ENCODE measurements around the gene MAPK11.
"Not testable (repeated sequence)": the region's sequence is repeated elsewhere in the genome, so short reads cannot be mapped to it uniquely, and the experiment has no call there.

The MAPK11 gene

GRCh38 chr22:50278956-50279619 is 8.9 kb upstream of the MAPK11 start:
- DNase-seq, result no peak

DNA sequence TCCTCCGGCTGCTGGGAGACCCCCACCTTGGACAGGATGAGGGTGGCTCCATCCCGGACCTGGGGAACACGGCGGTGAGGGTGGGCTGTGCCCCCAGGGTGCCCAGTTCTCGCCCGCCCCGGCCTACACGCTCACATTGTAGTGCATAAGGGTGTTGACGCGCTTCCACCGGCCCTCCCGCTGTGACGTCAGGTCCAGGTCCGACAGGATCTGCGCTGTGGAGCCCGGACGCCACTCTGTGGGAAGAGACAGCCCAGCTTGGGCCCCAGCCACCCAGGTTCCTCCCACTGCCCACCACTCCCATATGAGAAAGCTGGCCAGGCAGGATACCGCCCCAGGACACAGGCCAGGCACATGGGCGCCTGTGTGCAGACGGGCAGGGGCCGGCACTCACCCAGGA is 8.3 kb upstream of the MAPK11 start:
- no peak for DNase-seq

DNA sequence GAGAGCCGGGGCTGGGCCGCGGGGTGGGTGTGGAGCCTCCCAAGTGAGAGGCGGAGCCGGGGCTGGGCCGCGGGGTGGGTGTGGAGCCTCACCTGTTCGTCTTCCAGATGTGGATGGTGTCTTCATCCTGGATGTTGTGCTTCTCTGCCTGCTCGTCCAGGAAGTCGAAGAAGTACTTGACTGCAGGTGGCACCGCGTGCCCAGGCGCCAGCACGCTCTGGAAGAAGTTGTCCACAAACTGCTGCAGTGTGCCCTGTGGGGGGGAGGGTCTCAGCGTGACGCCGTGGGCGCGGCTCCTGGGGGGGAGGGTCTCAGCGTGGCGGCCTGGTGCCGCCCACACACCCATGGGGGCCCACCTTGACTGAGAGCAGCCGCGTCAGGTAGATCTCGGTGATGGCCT is 7.6 kb upstream of the MAPK11 start:
- DNase-seq, result no peak

GRCh38 chr22:50276143-50276542 is 6.0 kb upstream of the MAPK11 start:
- peak in 55 of 56 donors; percentile 29 to 94 (median 82) for DNase-seq

- peak in 3 of 56 donors; percentile 22 to 37 (median 24) for DNase-seq
Measured at GRCh38 chr22:50275181-50276055, 5.2 kb upstream of the MAPK11 start.

DNA sequence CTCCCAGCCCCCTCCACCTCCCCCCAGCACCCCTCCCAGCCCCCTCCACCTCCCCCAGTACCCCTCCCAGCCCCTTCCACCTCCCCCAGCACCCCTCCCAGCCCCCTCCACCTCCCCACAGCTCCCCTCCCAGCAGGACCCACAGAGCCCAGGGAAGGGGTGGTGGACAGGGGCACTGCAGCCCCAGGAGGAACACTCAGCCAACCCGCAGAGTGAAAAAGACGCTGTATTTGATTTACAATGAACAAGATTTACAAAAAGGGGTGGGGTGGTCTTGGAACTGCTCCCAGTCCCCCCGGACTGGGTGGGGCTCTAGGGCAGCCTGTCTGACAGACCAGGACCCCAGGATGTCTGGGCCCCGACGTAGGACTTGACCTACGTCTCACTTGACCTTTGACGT is 4.6 kb upstream of the MAPK11 start:
- no peak for DNase-seq

GRCh38 chr22:50274311-50274710 is 4.1 kb upstream of the MAPK11 start:
- peak in 26 of 56 donors; percentile 27 to 66 (median 45) for DNase-seq

- DNase-seq, result not testable (repeated sequence)
Measured at GRCh38 chr22:50273781-50274180, 3.6 kb upstream of the MAPK11 start.

DNA sequence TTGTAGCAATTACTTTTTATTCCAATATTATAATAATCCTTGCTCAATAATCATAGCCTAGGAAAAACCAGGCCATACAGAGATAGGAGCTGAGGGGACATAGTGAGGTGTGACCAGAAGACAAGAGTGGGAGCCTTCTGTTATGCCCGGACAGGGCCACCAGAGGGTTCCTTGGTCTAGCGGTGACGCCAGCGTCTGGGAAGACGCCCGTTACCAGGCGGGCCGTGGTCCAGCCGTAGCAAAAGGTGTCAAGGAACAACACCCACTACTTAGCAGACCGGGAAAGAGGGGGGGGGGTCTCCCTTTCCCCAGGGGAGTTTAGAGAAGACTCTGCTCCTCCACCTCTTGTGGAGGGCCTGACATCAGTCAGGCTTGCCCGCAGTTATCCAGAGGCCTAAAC is 3.2 kb upstream of the MAPK11 start:
- peak in 5 of 56 donors; percentile 17 to 34 (median 29) for DNase-seq

- no peak for DNase-seq
Measured at GRCh38 chr22:50272044-50272802, 2.0 kb upstream of the MAPK11 start.

- DNase-seq, result peak in 21 of 56 donors; percentile 14 to 65 (median 41)
Measured at GRCh38 chr22:50271519-50271970, 1.4 kb upstream of the MAPK11 start.

DNA sequence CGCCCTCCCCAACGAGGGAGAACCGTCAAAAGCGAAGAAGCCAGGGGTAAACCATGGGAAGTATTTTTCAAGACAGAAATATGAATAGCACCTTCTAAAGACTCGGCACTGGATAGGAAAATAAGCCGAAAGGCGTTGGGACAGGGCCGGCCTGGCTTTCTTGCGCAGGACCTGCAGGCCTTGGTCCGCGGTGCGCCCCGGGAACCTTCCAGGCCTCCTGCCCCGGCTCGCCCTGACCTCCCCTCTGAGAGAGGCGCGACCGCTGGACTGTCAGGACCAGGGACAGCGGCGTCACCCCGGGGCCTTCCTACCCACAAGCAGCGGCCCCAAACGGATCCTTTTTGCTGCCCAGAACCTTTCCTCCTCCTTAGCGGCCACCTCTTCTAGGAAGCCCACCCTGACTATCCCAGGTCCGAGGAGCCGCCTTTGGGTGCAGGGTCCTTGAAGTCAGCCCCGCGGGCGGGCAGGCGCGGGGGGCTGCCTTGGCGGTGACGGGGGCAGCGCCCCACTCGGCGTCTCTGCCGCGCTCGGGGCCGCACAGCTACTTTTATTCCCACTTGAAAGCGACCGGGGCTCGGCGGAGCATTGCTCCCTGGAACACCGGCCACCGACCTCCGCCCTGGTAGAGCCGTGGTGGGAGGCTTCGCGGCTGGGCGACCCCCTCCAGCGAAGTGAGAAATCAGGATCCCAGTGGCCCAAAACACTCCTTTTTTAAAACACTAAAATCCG is 650 bp upstream of the MAPK11 start:
- DNase-seq, result peak in 10 of 56 donors; percentile 8 to 61 (median 42)

- DNase-seq, result no peak
Measured at GRCh38 chr22:50269573-50269969, 609 bp downstream of the MAPK11 start.

- DNase-seq, result peak in 18 of 56 donors; percentile 27 to 53 (median 39)
Measured at GRCh38 chr22:50268655-50269113, 1.5 kb downstream of the MAPK11 start.

DNA sequence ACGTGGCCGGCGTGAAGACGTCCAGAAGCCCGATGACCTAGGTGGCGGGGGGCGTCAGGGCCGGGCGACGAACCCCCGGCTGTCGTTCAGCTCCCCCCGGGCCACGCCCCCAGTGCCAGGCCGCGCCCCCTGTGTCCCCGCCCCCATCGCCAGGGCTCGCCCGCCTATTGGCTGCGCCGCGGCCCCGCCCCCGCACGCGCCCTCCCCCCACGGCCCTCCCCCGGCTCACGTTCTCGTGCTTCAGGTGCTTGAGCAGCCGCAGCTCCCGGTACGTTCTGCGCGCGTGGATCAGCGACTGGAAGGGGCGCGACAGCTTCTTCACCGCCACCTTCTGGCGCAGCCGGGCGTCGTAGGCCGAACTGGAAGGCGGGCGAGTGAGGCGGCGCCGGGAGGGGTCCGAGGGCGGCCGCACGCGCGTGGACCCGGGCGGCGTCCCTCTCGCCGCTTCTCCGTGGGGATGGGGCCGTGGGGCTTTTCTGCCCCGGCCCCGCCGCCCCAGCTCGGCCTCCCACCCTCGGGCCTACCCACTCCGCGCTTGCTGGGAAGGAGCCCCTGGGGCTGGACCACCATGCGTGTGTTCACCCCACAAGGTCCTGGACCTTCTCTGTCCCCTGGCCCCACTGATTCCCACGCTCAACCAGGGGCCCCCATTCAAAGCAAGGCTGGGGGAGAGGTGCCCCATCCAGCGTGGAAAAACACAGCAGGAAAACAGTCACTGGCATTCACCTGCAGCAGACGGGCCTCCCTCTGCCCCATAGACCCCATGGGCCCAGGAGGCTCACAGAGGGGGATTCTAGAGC is 2.4 kb downstream of the MAPK11 start:
- DNase-seq, result peak in 21 of 56 donors; percentile 14 to 56 (median 39)

DNA sequence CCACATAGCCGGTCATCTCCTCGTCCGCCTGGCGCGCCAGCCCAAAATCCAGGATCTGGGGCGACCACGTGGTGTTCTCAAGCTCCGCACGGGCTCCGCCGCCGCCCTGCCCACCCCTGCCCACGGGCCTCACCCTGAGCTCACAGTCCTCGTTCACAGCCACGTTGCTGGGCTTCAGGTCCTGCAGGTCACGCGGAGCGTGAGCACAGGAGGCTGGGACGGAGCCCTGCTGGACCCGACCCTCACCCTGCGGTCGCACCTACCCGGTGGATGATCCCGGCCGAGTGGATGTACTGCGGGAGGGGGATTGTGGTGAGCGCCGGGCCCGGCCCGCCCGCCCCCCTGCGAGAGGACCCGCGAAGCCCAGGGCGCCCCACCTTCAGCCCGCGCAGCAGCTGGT is 3.2 kb downstream of the MAPK11 start:
- no peak for DNase-seq

GRCh38 chr22:50264946-50265669 is 5.1 kb downstream of the MAPK11 start:
- no peak for DNase-seq

GRCh38 chr22:50264104-50264745 is 6.0 kb downstream of the MAPK11 start:
- peak in 13 of 56 donors; percentile 6 to 75 (median 41) for DNase-seq
